Activated CD8-positive, alpha-beta T cell treated with anti-CD3 and anti-CD28 coated beads for 36 hours (primary cell): Measurements from ENCODE around the gene DBX2. TPM values are rescaled to one million over a fixed set of nuclear protein-coding genes. Genes with fewer than 3 reads are reported as not detected.

Experiments used
- ATAC-seq: fragments of 200-7000 bp; cut with Tn5 transposase; one replicate; pipeline ENCODE4 v1.10.0; 2021; ENCODE audit warnings: mild to moderate bottlenecking, moderate library complexity
- CTCF ChIA-PET: fragments of 350-600 bp; sonication (Branson Sonifier 250); formaldehyde crosslinking; loops from one replicate; lab custom pipeline; 2021; ENCODE audit warnings: antibody characterized with exemption; lab: Charles Lee
- POLR2A ChIA-PET: fragments of 350-600 bp; sonication (Branson Sonifier 250); formaldehyde crosslinking; loops from one replicate; lab custom pipeline; 2021; ENCODE audit warnings: antibody characterized with exemption; lab: Charles Lee
- DNase-seq: peaks from one replicate; pipeline ENCODE4 v3.0.0-alpha.2; 2020
- H3K27ac Mint-ChIP-seq: one replicate; pipeline ENCODE4 v1.8.0; 2021; ENCODE audit warnings: mild to moderate bottlenecking, mixed read lengths
- H3K27me3 Mint-ChIP-seq: one replicate; pipeline ENCODE4 v1.8.0; 2021; ENCODE audit warnings: mixed read lengths
- H3K36me3 Mint-ChIP-seq: one replicate; pipeline ENCODE4 v1.8.0; 2021; ENCODE audit warnings: low read depth, mixed read lengths
- H3K4me1 Mint-ChIP-seq: one replicate; pipeline ENCODE4 v1.8.0; 2021; ENCODE audit warnings: low read depth, mixed read lengths
- H3K4me3 Mint-ChIP-seq: one replicate; pipeline ENCODE4 v1.8.0; 2021; ENCODE audit warnings: mild to moderate bottlenecking, moderate library complexity, mixed read lengths
- H3K9me3 Mint-ChIP-seq: one replicate; pipeline ENCODE4 v1.8.0; 2021; ENCODE audit warnings: mixed read lengths
- CTCF ChIP-seq: fragments of 200-600 bp; IDR thresholded peaks from one replicate; pipeline ENCODE4 v1.8.0; 2022; ENCODE audit warnings: antibody characterized with exemption, mild to moderate bottlenecking
- intact Hi-C: fragments of 100-400 bp; cut with micrococcal nuclease; formaldehyde crosslinking; loops from one replicate; pipeline ENCODE4 v1.10.0; 2022
- total RNA-seq, 2 experiments: library from RNA; stranded (reverse); gene quantifications; one replicate each; pipeline ENCODE4 v1.2.3, GENCODE V29; 2021

Gene DBX2
- total RNA-seq, 2 experiments from 2014 or later: not detected

GRCh38 chr12:45065125-45065626, 14.3 kb upstream of the DBX2 start:
- no peaks in the 10 kb centered on the region for H3K36me3 Mint-ChIP-seq
- H3K27ac Mint-ChIP-seq: no peak overlapping the region
- H3K4me3 Mint-ChIP-seq: no peak overlapping the region
- DNase-seq (no peak), ATAC-seq (no peak)
- no peak for TF ChIP-seq CTCF
- peaks cover 6% of the 10 kb centered on the region for H3K27me3 Mint-ChIP-seq
- intact Hi-C loops: no loop called here
- H3K4me1 Mint-ChIP-seq: no peaks in the 10 kb centered on the region
- ChIA-PET CTCF (interaction anchor here (1.2 kb wide), 1 partner anchor 11 kb away, joined by 3 read pairs; no protein-coding TSS in a partner anchor), POLR2A (no interaction called here)
- H3K9me3 Mint-ChIP-seq: peaks cover 10% of the 10 kb centered on the region

GRCh38 chr12:45060976-45061375, 10.1 kb upstream of the DBX2 start:
- Mint-ChIP-seq H3K27me3 (peaks cover 14% of the 10 kb centered on the region), H3K4me1 (no peaks in the 10 kb centered on the region), H3K9me3 (peaks cover 3% of the 10 kb centered on the region), H3K36me3 (no peaks in the 10 kb centered on the region), H3K27ac (no peak overlapping the region), H3K4me3 (no peak overlapping the region)
- TF ChIP-seq CTCF: no peak
- intact Hi-C loops: no loop called here
- POLR2A ChIA-PET: no interaction called here
- CTCF ChIA-PET: no interaction called here
- DNase-seq (no peak), ATAC-seq (no peak)

GRCh38 chr12:45051572-45052125, 750 bp upstream of the DBX2 start:
- Mint-ChIP-seq H3K27ac (no peak overlapping the region), H3K4me1 (peaks cover 3% of the 10 kb centered on the region), H3K27me3 (peaks cover 45% of the 10 kb centered on the region), H3K9me3 (no peaks in the 10 kb centered on the region), H3K36me3 (no peaks in the 10 kb centered on the region), H3K4me3 (no peak overlapping the region)
- no peak for TF ChIP-seq CTCF
- CTCF ChIA-PET: no interaction called here
- DNase-seq: no peak
- no peak for ATAC-seq
- intact Hi-C loops: no loop called here
- POLR2A ChIA-PET: no interaction called here

GRCh38 chr12:45049912-45050750, 768 bp downstream of the DBX2 start:
- Mint-ChIP-seq H3K4me1 (peaks cover 3% of the 10 kb centered on the region), H3K36me3 (no peaks in the 10 kb centered on the region), H3K4me3 (no peak overlapping the region), H3K9me3 (no peaks in the 10 kb centered on the region), H3K27ac (no peak overlapping the region), H3K27me3 (peaks cover 53% of the 10 kb centered on the region)
- CTCF ChIA-PET: no interaction called here
- intact Hi-C loops: no loop called here
- TF ChIP-seq CTCF: no peak
- DNase-seq (no peak), ATAC-seq (no peak)
- POLR2A ChIA-PET: interaction anchor here (0.6 kb wide), 1 partner anchor 62 kb away, joined by 3 read pairs; no protein-coding TSS in a partner anchor

- intact Hi-C loops: no loop called here
- DNase-seq (no peak), ATAC-seq (no peak)
- H3K36me3 Mint-ChIP-seq: no peaks in the 10 kb centered on the region
- no peak overlapping the region for H3K27ac Mint-ChIP-seq
- no peak for TF ChIP-seq CTCF
- peaks cover 15% of the 10 kb centered on the region for H3K27me3 Mint-ChIP-seq
- ChIA-PET POLR2A (no interaction called here), CTCF (no interaction called here)
- H3K9me3 Mint-ChIP-seq: no peaks in the 10 kb centered on the region
- H3K4me3 Mint-ChIP-seq: no peak overlapping the region
- no peaks in the 10 kb centered on the region for H3K4me1 Mint-ChIP-seq
Measured at GRCh38 chr12:45042599-45042998, 8.3 kb downstream of the DBX2 start.
